Kidney (tissue), 14 donors: ENCODE measurements around the gene JTB. TPM values are rescaled to one million over a fixed set of nuclear protein-coding genes. Genes with fewer than 3 reads are reported as not detected.

Source experiments
- DNase-seq, 5 donors: peaks; one replicate each; pipeline ENCODE4 v3.0.0-alpha.2; 2013 to 2020
- FAIRE-seq: peaks from 2 replicates; lab custom pipeline; 2012; peaks lifted over from hg19 to GRCh38; lab: Jason Lieb, UNC
- H3K27ac ChIP-seq, 2 donors: one replicate each; pipeline ENCODE4 v1.7.0; 2013; ENCODE audit warnings: low read depth in 2 of 2, low read length in 2 of 2, inconsistent platforms in 1 of 2
- H3K27me3 ChIP-seq: one replicate; pipeline ENCODE4 v1.7.1; 2013; ENCODE audit warnings: low read length, inconsistent platforms; ENCODE audit not compliant: control insufficient read depth, insufficient read depth
- H3K36me3 ChIP-seq, 3 donors: one replicate each; pipeline versions ENCODE4 v1.7.0 to v1.7.1; 2013; ENCODE audit warnings: low read length in 3 of 3, control low read depth in 1 of 3, inconsistent platforms in 1 of 3; ENCODE audit not compliant: insufficient read depth in 3 of 3, control insufficient read depth in 2 of 3
- H3K4me1 ChIP-seq, 3 donors: one replicate each; pipeline versions ENCODE4 v1.7.0 to v1.7.1; 2013; ENCODE audit warnings: low read length in 3 of 3, inconsistent platforms in 1 of 3, low read depth in 1 of 3; ENCODE audit not compliant: control insufficient read depth in 2 of 3, insufficient read depth in 2 of 3
- H3K4me3 ChIP-seq, 3 donors: one replicate each; pipeline versions ENCODE4 v1.7.0 to v1.8.1; 2013; ENCODE audit warnings: low read length in 3 of 3, control low read depth in 1 of 3, inconsistent platforms in 1 of 3
- H3K9ac ChIP-seq, 3 donors: one replicate each; pipeline versions ENCODE4 v1.7.0 to v1.7.1; 2013; ENCODE audit warnings: low read length in 3 of 3, control low read depth in 1 of 3, inconsistent platforms in 1 of 3
- H3K9me3 ChIP-seq, 3 donors: one replicate each; pipeline versions ENCODE4 v1.7.0 to v1.7.1; 2013; ENCODE audit warnings: low read length in 3 of 3, control low read depth in 1 of 3, inconsistent platforms in 1 of 3; ENCODE audit not compliant: control insufficient read depth in 2 of 3, insufficient read depth in 1 of 3
- intact Hi-C: fragments of 100-400 bp; cut with DNase I; formaldehyde crosslinking; loops from one replicate; pipeline ENCODE4 v1.11.1; 2022
- polyA plus RNA-seq: library from polyadenylated mRNA; stranded (reverse); fragments of 350-450 nt; fragmentation: Illumina TruSeq; extraction: RNeasy Lipid Tissue Mini Kit (QIAGEN cat#74804); gene quantifications from one replicate; pipeline ENCODE4 v1.2.3, GENCODE V29; 2014; ENCODE audit warnings: low read depth, low replicate concordance; ENCODE audit not compliant: insufficient read depth
- total RNA-seq: library from RNA; stranded (reverse); fragmentation: NEBNext Ultra II Directional; extraction: Animal tissue kit (Norgen Biotek cat#: 25700); gene quantifications from one replicate; pipeline ENCODE4 v1.2.1, GENCODE V29; 2021
- TF ChIP-seq, protein P1 (sequence below): IDR thresholded peaks from 3 replicates; pipeline ENCODE4 v1.5.1; 2012; ENCODE audit warnings: mild to moderate bottlenecking, moderate library complexity, borderline replicate concordance; ENCODE audit not compliant: insufficient read depth; ENCODE audit errors: extremely low read depth
- donor health status: control.
- donor health status: control.
- donor health status: control.
- donor health status: control.
- donor health status: control.
- donor health status: DM: yes; HTN: yes; CAD: no.
- donor health status: Normal renal cell carcinoma (clear cell type).

The JTB gene
- total and polyA plus RNA-seq, 2 donors from 2014 or later: 97.0 to 188 TPM

DNA sequence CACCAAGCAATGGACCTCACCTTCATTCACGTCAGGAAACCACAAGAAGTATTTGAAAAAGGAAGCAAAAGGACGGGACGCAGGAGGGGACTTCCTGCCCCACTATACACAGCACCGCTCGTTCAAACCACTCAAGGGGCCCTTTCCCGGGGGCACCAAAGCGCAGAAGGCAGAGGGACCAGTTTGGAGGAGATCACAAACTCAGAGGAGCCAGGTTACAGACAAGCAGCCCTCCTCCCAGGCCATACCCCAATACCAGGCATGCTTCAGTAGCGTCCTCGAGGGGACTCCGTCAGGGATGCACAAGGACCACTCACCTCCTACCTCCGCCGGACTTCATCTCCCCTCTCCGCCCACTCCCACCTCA, 19.7 kb downstream of the JTB start:
- intact Hi-C loops: no loop called here
- TF ChIP-seq, protein P1, sequence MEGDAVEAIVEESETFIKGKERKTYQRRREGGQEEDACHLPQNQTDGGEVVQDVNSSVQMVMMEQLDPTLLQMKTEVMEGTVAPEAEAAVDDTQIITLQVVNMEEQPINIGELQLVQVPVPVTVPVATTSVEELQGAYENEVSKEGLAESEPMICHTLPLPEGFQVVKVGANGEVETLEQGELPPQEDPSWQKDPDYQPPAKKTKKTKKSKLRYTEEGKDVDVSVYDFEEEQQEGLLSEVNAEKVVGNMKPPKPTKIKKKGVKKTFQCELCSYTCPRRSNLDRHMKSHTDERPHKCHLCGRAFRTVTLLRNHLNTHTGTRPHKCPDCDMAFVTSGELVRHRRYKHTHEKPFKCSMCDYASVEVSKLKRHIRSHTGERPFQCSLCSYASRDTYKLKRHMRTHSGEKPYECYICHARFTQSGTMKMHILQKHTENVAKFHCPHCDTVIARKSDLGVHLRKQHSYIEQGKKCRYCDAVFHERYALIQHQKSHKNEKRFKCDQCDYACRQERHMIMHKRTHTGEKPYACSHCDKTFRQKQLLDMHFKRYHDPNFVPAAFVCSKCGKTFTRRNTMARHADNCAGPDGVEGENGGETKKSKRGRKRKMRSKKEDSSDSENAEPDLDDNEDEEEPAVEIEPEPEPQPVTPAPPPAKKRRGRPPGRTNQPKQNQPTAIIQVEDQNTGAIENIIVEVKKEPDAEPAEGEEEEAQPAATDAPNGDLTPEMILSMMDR: no peak
- Histone ChIP-seq H3K36me3 (peaks cover 0 to 17% (median 9%) of the 10 kb centered on the region in 3 donors), H3K9me3 (no peaks in the 10 kb centered on the region), H3K4me1 (peaks cover 0 to 34% (median 24%) of the 10 kb centered on the region in 3 donors), H3K4me3 (peak overlapping the region; percentile 69 to 94 (median 85)), H3K9ac (peak overlapping the region; percentile 56 to 99 (median 88)), H3K27ac (peak overlapping the region; percentile 85 to 90), H3K27me3 (no peaks in the 10 kb centered on the region)
- peak in 1 of 5 donors; percentile 57 for DNase-seq
- no peak for FAIRE-seq

DNA sequence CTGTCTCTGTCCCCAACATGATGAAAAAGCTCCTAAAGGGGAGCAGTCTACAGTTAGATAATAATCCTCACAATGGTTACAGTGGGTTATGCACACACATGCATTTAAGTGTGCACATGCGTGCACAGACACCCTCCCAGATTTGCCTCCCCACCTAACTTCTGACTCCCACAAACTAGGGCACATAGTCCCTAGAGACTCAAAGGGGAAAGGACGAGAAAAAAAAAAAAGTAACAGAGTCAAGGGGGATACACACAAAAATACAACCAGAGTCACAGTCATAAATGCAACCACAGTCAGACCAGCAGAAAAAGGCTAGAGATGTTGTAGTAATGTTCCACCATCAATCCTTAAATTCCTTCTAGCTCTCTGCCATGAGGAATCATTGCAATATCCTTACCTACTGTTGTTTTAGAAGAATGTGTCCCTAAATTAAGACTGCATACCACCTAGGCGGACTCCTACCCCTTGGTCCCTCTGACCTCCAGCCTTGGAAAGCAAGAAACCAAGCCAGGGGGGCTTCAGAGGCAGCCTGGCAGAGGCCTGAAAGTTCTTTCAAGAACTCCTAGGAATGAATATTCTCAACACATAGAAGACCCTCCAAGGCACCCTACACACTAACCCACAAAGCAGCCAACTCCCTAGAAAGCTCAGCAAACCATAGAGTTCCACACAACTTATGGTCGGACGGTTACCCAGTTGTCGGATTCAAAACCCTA, 20.3 kb downstream of the JTB start:
- no peaks in the 10 kb centered on the region for H3K9me3 ChIP-seq
- peak in 1 of 5 donors; percentile 13 for DNase-seq
- intact Hi-C loops: no loop called here
- H3K9ac ChIP-seq: peak overlapping the region; percentile 56 to 99 (median 88)
- no peak overlapping the region for H3K27ac ChIP-seq
- FAIRE-seq: no peak
- peaks cover 0 to 29% (median 18%) of the 10 kb centered on the region in 3 donors for H3K4me1 ChIP-seq
- H3K27me3 ChIP-seq: no peaks in the 10 kb centered on the region
- peak overlapping the region; percentile 69 to 94 (median 85) for H3K4me3 ChIP-seq
- peaks cover 0 to 22% (median 14%) of the 10 kb centered on the region in 3 donors for H3K36me3 ChIP-seq
- TF ChIP-seq, protein P1: no peak

DNA sequence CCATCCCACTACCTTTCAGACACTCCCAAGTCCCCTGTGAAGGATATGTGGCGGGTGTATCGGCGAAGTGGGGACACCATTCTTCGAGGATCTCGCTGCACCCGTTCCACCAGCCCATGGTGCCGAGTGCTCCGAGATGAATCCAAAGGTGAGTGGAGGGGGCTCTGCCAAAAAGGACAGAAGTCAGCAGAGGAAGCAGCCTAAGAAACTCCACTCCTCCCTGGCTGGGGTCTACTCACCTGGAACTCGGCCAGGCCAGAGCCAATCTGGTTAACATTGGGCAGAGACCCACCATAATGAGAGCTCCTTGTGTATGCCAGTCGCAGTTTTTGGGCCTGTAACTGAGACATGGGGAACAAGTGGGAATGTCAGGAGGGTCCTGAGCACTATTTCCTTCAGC, 22.6 kb downstream of the JTB start:
- no peak overlapping the region for H3K4me3 ChIP-seq
- H3K9ac ChIP-seq: no peak overlapping the region
- FAIRE-seq (no peak), DNase-seq (peak in 1 of 5 donors; percentile 56)
- H3K27me3 ChIP-seq: no peaks in the 10 kb centered on the region
- TF ChIP-seq, protein P1: no peak
- peaks cover 0 to 20% (median 14%) of the 10 kb centered on the region in 3 donors for H3K4me1 ChIP-seq
- no peaks in the 10 kb centered on the region for H3K9me3 ChIP-seq
- no peak overlapping the region for H3K27ac ChIP-seq
- H3K36me3 ChIP-seq: peaks cover 0 to 33% (median 22%) of the 10 kb centered on the region in 3 donors
- intact Hi-C loops: no loop called here
